GM12801 (cell line): ENCODE data around the gene FAM53B.

Experiments
- CTCF ChIP-seq: IDR thresholded peaks from one replicate; pipeline ENCODE4 v1.5.1; 2011; ENCODE audit warnings: control low read depth; ENCODE audit not compliant: insufficient read length; ENCODE audit errors: extremely low read depth

FAM53B gene

GRCh38 chr10:124675261-124675660 is 68.9 kb downstream of the FAM53B start:
- no peak for TF ChIP-seq CTCF

- no peak for TF ChIP-seq CTCF
Observed at GRCh38 chr10:124674768-124675222, 69.4 kb downstream of the FAM53B start.

GRCh38 chr10:124672181-124672638 is 72.0 kb downstream of the FAM53B start:
- no peak for TF ChIP-seq CTCF

GRCh38 chr10:124671486-124672075 is 72.6 kb downstream of the FAM53B start:
- no peak for TF ChIP-seq CTCF

- no peak for TF ChIP-seq CTCF
Observed at GRCh38 chr10:124670849-124671248, 73.3 kb downstream of the FAM53B start.

- TF ChIP-seq CTCF, result no peak
Observed at GRCh38 chr10:124669824-124670654, 74.1 kb downstream of the FAM53B start.

- TF ChIP-seq CTCF, result no peak
Observed at GRCh38 chr10:124669141-124669823, 74.9 kb downstream of the FAM53B start.
